NCI-H460 (cell line): ENCODE measurements around the gene DIRAS2. TPM values are rescaled to one million over a fixed set of nuclear protein-coding genes. Genes with fewer than 3 reads are reported as not detected.
"Not testable (repeated sequence)": the region's sequence is repeated elsewhere in the genome, so short reads cannot be mapped to it uniquely, and the experiment has no call there.

Experiments used
- DNase-seq: peaks from one replicate; pipeline ENCODE4 v3.0.0-alpha.2; 2016; ENCODE audit warnings: low read depth; ENCODE audit errors: extremely low read depth
- polyA plus RNA-seq: library from polyadenylated mRNA; depleted of rRNA; stranded (reverse); fragments of >200 nt; gene quantifications from 2 replicates; pipeline ENCODE4 v1.2.3, GENCODE V29; 2014; cell fraction: nucleus; rRNA removed
- total RNA-seq: library from RNA; depleted of rRNA; stranded (reverse); fragments of >200 nt; shearing (Covaris generic); gene quantifications from 2 replicates; pipeline ENCODE4 v1.2.3, GENCODE V29; 2014; rRNA removed

Gene DIRAS2
- total RNA-seq: 0.43 and 0.59 TPM in 2 replicates
- 0.04 TPM in 1 of 2 replicates, not detected in the other for polyA plus RNA-seq

- DNase-seq: peak; percentile 76
Measured at GRCh38 chr9:90642570-90643539, at the start of gene DIRAS2. TSS of gene DIRAS2 (minus strand) at chr9:90642824. CDS start at chr9:90613827, 28,997 bp downstream.

GRCh38 chr9:90684736-90685135, 42.1 kb upstream of the DIRAS2 start:
- no peak for DNase-seq

GRCh38 chr9:90684106-90684505, 41.5 kb upstream of the DIRAS2 start:
- DNase-seq: no peak

GRCh38 chr9:90680534-90680933, 37.9 kb upstream of the DIRAS2 start:
- no peak for DNase-seq

- DNase-seq: no peak
Measured at GRCh38 chr9:90665072-90665471, 22.4 kb upstream of the DIRAS2 start.

- no peak for DNase-seq
Measured at GRCh38 chr9:90659650-90660364, 17.2 kb upstream of the DIRAS2 start.

- DNase-seq: no peak
Measured at GRCh38 chr9:90658783-90659182, 16.2 kb upstream of the DIRAS2 start.

GRCh38 chr9:90658181-90658580, 15.6 kb upstream of the DIRAS2 start:
- no peak for DNase-seq

- not testable (repeated sequence) for DNase-seq
Measured at GRCh38 chr9:90656876-90657275, 14.3 kb upstream of the DIRAS2 start.

- DNase-seq: no peak
Measured at GRCh38 chr9:90651246-90651645, 8.6 kb upstream of the DIRAS2 start.

GRCh38 chr9:90647843-90648242, 5.2 kb upstream of the DIRAS2 start:
- DNase-seq: no peak

GRCh38 chr9:90645721-90646120, 3.1 kb upstream of the DIRAS2 start:
- DNase-seq: no peak

GRCh38 chr9:90641884-90642487, 638 bp downstream of the DIRAS2 start:
- no peak for DNase-seq

- no peak for DNase-seq
Measured at GRCh38 chr9:90641086-90641485, 1.5 kb downstream of the DIRAS2 start.

GRCh38 chr9:90640361-90640760, 2.3 kb downstream of the DIRAS2 start:
- no peak for DNase-seq

- no peak for DNase-seq
Measured at GRCh38 chr9:90637626-90638025, 5.0 kb downstream of the DIRAS2 start.

GRCh38 chr9:90632647-90633207, 9.9 kb downstream of the DIRAS2 start:
- no peak for DNase-seq

- no peak for DNase-seq
Measured at GRCh38 chr9:90631964-90632363, 10.7 kb downstream of the DIRAS2 start.

GRCh38 chr9:90629991-90630390, 12.6 kb downstream of the DIRAS2 start:
- DNase-seq: no peak

- DNase-seq: no peak
Measured at GRCh38 chr9:90629354-90629753, 13.3 kb downstream of the DIRAS2 start.

GRCh38 chr9:90616806-90617205, 25.8 kb downstream of the DIRAS2 start:
- DNase-seq: no peak
